SK-N-DZ (cell line): ENCODE results near the gene FOXN4.

Experiments used
- DNase-seq: peaks from one replicate; pipeline ENCODE4 v3.0.0-alpha.2; 2015; ENCODE audit warnings: low spot score

FOXN4 gene

GRCh38 chr12:109307051-109307450 lies 2.0 kb downstream of the FOXN4 start:
- no peak for DNase-seq

- DNase-seq, result no peak
Measured at GRCh38 chr12:109305547-109305946, 3.5 kb downstream of the FOXN4 start.

DNA sequence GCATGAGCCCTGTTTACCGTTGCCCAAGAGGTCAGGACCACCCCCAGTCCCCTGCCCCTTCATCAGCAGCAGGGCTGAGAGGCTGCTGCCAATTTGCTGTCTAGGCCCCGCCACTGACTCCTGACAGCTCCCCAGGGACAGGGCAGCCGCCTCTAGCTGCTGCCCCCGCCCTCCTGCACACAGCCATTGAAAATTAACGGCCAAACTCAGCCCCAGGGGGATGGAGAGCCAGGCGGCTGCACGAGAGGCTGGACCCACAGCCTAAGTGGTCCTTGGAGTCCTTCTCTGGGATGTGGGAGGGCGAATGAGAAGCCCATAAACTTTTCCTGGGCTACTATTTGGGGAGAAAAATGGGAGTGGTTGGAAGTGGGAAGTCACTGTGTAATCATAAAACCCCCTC lies 4.6 kb downstream of the FOXN4 start:
- peak; percentile 71 for DNase-seq

GRCh38 chr12:109302770-109303169 lies 6.3 kb downstream of the FOXN4 start:
- no peak for DNase-seq

GRCh38 chr12:109302358-109302757 lies 6.7 kb downstream of the FOXN4 start:
- no peak for DNase-seq

DNA sequence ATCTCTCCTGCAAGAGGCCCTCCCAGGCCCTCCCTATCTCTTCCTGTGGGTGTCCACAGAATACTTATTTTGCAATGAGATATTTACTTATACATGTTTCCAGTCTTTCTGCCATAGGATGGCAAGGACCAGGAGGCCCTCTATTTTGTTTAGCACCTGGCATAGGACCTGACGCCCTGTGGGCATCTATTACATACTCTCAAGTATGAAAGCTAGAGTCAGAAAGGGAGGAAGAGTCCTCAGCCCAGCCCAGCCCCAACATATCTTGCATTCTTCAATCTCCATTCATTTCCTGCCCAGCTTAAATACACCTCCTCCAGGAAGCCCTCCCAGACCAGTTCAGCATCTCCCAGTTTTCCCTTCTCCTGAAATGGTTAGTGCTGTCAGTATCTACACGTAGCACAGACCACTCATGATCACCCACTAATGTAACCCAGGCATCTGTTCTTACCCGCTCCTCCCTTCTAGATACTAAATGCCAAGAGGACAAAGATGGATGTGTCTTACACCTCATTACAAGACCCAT lies 7.4 kb downstream of the FOXN4 start:
- no peak for DNase-seq

GRCh38 chr12:109299849-109300248 lies 9.2 kb downstream of the FOXN4 start:
- DNase-seq, result no peak

- no peak for DNase-seq
Measured at GRCh38 chr12:109296431-109296830, 12.7 kb downstream of the FOXN4 start.

- DNase-seq, result no peak
Measured at GRCh38 chr12:109295764-109296425, 13.2 kb downstream of the FOXN4 start.

DNA sequence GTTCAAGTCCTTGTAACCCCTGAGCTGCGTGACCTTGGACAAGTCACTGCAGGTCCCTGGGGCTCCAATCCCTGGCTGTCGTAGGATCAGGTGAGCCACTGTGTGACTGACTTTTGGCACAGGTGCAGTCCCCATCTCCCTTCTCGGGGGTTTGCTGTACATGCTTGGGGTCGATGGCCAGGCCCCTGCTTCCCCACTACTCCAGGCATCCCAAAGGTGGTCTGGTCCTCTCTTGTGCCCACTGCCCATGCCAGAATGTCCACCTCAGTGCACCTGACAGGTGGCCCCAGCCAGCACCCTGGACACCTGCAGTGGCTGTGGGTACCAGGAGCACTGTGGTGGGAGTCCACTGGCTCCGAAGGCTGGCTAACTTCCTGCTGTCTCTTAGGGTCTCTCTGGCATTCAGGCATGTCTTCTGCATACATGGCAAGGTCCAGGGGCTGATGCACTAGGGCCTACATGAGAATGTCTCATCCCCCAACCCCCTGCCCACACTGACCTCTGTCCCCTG lies 14.7 kb downstream of the FOXN4 start:
- DNase-seq, result no peak

DNA sequence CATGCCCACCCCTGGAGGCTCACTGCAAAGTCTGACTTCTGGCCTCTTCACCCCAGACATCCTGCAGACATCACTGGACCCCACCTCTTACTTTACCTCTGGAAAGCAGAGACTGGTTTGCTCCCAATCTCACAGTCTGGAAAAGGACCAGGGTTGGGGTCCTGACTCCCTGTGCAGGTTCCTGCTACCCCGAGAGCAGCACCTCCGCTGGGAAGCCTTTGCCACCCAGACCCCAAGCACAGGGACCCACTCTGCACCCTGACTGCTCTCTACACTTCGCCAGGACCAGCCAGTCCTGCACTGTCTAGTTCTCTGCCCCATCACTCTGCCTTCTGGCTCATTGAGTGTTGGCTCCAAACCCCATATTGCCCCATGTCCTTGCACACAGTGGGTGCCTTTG lies 16.0 kb downstream of the FOXN4 start:
- no peak for DNase-seq

DNA sequence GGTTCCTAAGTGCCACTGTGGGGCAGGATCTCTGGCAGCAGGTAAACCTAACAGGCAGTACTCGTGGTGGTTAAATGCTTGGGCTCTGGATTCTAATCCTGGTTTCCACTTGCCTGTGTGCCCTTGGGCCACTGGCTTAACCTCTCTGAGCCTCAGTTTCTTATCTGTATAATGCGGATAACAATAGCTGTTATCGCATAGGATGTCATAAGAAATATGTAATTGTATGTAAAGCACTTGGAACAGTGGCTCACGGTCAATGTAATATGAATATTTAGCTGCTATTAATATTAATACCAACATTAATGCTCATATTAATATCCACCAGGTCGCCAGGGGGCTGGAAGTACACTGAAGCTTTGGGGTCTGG lies 16.8 kb downstream of the FOXN4 start:
- no peak for DNase-seq

DNA sequence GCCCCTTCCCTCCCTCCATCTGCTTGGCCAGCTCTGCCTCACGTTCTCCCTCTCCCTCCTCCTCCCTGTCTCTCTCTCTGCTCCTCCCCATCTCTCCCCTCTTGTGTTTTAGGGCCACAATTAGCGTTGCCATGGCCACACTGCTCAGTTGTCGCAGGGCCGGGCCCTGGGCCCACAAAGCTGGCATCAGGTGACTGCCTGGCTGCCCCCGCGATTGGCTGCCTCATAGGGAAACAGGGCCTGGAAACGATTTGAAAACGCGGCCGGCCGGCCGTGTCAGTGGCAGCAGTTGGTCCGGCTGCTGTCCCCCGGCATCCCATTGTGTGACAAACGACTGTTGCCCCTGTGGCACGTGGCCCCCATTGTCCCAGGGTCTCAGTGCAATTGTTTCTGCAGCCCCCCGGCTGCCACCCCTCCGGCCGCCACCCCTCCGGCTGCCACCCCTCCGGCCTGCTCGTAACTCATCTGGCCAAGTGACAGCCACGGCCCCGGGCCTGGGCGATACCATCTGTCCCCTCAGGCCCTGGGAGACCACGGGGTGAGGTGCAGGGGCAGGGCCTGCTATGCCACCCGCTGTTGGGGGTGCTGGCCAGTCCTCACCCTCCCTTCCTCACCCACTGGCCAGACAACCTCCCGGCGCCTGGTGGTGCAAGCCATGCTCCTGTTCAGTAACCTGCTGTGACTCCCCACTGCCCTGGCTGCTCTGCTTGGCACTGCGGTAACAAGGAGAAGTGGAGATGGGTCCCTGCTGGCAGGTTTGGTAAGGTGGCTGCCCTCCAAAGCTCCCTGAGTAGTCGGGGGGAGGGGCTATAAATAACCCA lies 17.4 kb downstream of the FOXN4 start:
- DNase-seq, result peak; percentile 86

DNA sequence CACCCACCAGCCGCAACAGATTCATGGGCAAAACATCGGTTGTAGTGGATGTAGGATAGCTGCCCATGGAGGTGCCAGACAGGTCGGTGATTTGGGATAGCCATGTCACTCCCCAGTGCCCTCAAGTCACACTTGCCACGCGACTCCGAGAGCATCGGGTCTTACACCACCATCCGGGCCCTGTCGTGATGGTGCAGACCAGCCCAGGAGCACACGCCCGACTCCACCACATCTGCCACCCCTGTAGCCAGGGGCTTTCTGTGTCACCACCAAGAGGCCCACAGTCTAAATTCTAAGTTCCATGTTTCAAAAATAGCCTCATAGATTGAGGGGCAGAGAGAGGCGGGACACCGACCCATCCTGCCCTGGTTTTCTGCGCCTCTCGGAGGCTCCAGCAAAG lies 18.0 kb downstream of the FOXN4 start:
- no peak for DNase-seq

DNA sequence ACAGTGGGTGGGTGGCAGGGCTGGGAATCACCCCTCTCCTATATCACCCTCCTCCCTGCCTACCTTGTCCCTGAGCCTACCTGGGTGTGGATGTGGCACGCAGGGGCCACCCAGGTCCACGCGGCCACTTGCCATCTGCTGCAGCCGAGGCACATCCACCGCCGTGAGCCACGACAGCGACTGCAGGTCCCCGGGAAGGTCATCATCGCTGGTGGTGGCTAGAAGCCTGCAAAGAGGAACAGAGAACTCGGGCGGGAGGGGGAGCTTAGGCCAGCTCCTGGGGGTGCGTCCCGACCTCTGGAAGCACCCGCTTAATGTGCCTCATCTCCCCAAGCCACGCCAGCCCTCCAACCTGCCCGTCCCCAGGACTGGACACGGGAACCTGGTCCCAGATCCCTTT lies 19.0 kb downstream of the FOXN4 start:
- DNase-seq, result no peak

DNA sequence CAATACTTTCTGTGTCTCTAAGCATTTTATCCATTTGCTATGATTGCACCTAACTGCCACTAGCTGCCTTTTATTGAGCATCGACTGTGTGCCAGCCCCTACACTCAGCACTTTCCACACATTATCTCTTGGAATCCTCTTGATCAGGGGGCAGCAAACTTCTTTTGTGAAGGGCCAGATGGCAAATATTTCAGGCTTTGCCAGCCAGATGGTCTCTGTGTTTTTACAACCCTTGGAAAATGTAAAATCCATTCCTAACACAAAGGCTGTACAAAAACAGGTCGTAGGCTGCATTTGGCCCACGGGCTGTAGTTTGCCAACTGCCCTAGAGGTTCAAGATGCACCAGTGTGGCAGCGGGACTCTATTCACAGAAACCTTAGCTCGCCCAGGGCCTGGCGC lies 19.5 kb downstream of the FOXN4 start:
- no peak for DNase-seq

- no peak for DNase-seq
Measured at GRCh38 chr12:109289004-109289403, 20.1 kb downstream of the FOXN4 start.

GRCh38 chr12:109288571-109288970 lies 20.5 kb downstream of the FOXN4 start:
- no peak for DNase-seq

GRCh38 chr12:109287811-109288469 lies 21.1 kb downstream of the FOXN4 start:
- no peak for DNase-seq

DNA sequence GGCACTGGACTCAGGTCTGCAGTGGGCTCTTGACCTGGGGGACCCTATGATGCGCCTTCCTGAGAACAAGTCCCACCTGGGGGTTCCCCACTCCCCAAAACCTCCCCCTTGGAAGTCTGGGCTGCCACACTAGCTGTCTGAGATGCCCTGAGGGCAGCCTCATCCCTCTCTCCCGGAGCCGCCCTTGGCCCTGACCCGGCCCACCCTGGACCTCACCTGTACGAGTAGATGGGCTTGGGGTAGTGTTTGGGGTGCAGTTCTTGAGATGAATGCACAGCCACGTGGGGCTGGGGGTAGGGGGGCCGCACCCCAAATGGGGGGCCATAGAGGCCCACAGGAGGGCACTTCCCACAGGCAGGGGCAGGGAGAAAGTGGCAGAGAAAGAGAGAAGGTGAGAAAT lies 21.9 kb downstream of the FOXN4 start:
- no peak for DNase-seq

GRCh38 chr12:109286652-109287051 lies 22.4 kb downstream of the FOXN4 start:
- no peak for DNase-seq

DNA sequence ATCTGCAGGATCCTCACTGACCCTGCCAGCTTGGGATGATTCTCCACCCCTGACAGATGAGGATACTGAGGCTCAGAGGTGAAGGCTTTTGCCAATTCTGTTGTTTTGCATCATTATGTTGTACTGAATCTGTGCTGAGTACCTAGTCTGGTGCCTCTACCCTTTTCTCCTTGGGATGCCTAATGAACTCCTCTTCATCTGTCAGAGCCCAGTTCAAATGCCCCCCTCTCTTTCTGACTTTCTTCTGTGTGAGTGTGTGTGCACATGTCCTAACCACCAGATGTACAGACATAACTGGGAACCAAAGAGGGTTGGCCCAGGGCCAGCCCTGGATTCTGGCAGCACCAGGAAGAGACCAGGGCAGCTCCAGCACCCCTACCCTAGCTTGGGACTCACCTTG lies 22.8 kb downstream of the FOXN4 start:
- no peak for DNase-seq
